ENCODE measurements around the gene JAZF1. TPM values are rescaled to one million over a fixed set of nuclear protein-coding genes. Genes with fewer than 3 reads are reported as not detected.
A peak's percentile ranks its signal among the peaks of the same experiment; 100 is the strongest.

The JAZF1 gene
- total and polyA plus RNA-seq, 8 donors = 0.58 to 16.7 (median 7.2) TPM

- intact Hi-C loops (cut with DNase I; ENCODE audit: low total_unique reads) = no loop called here
- Histone ChIP-seq H3K36me3 (no peaks in the 10 kb centered on the region), H3K27ac (no peak overlapping the region), H3K4me3 (no peak overlapping the region), H3K9me3 (no peaks in the 10 kb centered on the region), H3K27me3 (no peaks in the 10 kb centered on the region), H3K4me1 (peaks cover 0 to 50% (median 24%) of the 10 kb centered on the region in 4 donors)
- WGBS, 5 donors = 58 to 90% (median 82%) methylated on average over 2 of the region's 2 CpGs
- DNase-seq = no peak
- TF ChIP-seq CTCF (IDR thresholded peaks at IDR 0.05) (no peak), POLR2A (IDR thresholded peaks at IDR 0.05) (no peak), EP300 (IDR thresholded peaks at IDR 0.05) (no peak), POLR2AphosphoS5 (IDR thresholded peaks at IDR 0.05) (no peak)
Measured at GRCh38 chr7:28077616-28078015, 103.0 kb downstream of the JAZF1 start.

- WGBS, 5 donors = 66 to 78% (median 75%) methylated on average over 11 of the region's 11 CpGs
- H3K4me1 ChIP-seq = peaks cover 0 to 50% (median 20%) of the 10 kb centered on the region in 4 donors
- peak in 1 of 2 donors; percentile 52 for DNase-seq
- no peaks in the 10 kb centered on the region for H3K27me3 ChIP-seq
- no peak overlapping the region for H3K4me3 ChIP-seq
- H3K9me3 ChIP-seq = no peaks in the 10 kb centered on the region
- no peak overlapping the region for H3K27ac ChIP-seq
- intact Hi-C loops (cut with DNase I; ENCODE audit: low total_unique reads) = no loop called here
- no peaks in the 10 kb centered on the region for H3K36me3 ChIP-seq
- TF ChIP-seq POLR2A (IDR thresholded peaks at IDR 0.05) (no peak), POLR2AphosphoS5 (IDR thresholded peaks at IDR 0.05) (no peak), EP300 (IDR thresholded peaks at IDR 0.05) (no peak), CTCF (IDR thresholded peaks at IDR 0.05) (no peak)
Measured at GRCh38 chr7:28076423-28077200, 104.0 kb downstream of the JAZF1 start.

- WGBS, 5 donors = 83 to 92% (median 88%) methylated on average over 3 of the region's 3 CpGs
Measured at GRCh38 chr7:28075674-28076358, 104.8 kb downstream of the JAZF1 start.

More at GRCh38 chr7:28075674-28076358, 104.8 kb downstream of the JAZF1 start:
- H3K36me3 ChIP-seq = no peaks in the 10 kb centered on the region
- no peak for TF ChIP-seq CTCF (IDR thresholded peaks at IDR 0.05)
- TF ChIP-seq EP300 (IDR thresholded peaks at IDR 0.05) = no peak
- no peak for TF ChIP-seq POLR2AphosphoS5 (IDR thresholded peaks at IDR 0.05)
- TF ChIP-seq POLR2A (IDR thresholded peaks at IDR 0.05) = no peak
- intact Hi-C loops (cut with DNase I; ENCODE audit: low total_unique reads) = no loop called here
- H3K27me3 ChIP-seq = no peaks in the 10 kb centered on the region
- no peaks in the 10 kb centered on the region for H3K9me3 ChIP-seq
- H3K4me1 ChIP-seq = peaks cover 0 to 43% (median 20%) of the 10 kb centered on the region in 4 donors
- no peak for DNase-seq
- no peak overlapping the region for H3K4me3 ChIP-seq
- no peak overlapping the region for H3K27ac ChIP-seq
